GM12874 (cell line): ENCODE data around the gene PSTK.

Source experiments
- TF ChIP-seq, protein P1 (sequence below): IDR thresholded peaks from 2 replicates; pipeline ENCODE4 v1.5.1; 2011; ENCODE audit warnings: low read depth, mild to moderate bottlenecking, control low read depth, low read length, moderate library complexity; ENCODE audit not compliant: insufficient read depth

The PSTK gene

DNA sequence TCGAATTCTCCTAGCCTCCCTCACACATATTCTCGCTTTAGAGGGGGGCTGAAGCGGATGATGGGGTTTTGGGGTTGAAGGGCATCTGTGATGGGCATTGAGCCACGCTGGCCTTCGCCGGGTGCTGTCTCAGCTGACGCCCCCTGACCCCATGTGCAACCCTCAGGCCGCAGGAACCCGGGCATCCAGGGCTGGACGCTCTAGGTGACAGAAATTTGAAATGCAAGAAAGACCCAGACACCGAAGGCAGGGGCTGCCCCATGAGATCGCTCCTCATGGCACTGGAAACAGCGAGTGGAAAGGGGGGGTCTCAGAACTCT is 25.5 kb upstream of the PSTK start:
- TF ChIP-seq, protein P1, sequence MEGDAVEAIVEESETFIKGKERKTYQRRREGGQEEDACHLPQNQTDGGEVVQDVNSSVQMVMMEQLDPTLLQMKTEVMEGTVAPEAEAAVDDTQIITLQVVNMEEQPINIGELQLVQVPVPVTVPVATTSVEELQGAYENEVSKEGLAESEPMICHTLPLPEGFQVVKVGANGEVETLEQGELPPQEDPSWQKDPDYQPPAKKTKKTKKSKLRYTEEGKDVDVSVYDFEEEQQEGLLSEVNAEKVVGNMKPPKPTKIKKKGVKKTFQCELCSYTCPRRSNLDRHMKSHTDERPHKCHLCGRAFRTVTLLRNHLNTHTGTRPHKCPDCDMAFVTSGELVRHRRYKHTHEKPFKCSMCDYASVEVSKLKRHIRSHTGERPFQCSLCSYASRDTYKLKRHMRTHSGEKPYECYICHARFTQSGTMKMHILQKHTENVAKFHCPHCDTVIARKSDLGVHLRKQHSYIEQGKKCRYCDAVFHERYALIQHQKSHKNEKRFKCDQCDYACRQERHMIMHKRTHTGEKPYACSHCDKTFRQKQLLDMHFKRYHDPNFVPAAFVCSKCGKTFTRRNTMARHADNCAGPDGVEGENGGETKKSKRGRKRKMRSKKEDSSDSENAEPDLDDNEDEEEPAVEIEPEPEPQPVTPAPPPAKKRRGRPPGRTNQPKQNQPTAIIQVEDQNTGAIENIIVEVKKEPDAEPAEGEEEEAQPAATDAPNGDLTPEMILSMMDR: no peak

DNA sequence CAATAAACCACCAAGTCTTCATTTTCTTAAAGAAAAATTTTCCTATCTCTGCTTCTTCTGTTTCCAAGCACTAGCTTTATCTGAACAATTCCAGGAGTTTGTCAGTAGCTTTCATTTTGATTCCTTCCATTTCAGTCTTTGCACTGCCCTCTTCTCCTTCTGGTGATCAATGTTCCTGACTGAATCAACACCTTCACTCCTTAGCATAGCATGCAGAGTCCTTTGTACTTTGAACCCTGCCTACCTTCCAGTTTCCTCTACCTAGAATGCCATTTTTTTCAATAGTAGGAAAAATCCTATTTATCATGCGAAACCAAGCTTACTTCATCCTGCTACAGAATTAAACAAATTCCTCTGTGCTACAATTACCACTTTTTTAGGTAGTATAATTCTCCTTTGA is 24.3 kb upstream of the PSTK start:
- TF ChIP-seq, protein P1: no peak

DNA sequence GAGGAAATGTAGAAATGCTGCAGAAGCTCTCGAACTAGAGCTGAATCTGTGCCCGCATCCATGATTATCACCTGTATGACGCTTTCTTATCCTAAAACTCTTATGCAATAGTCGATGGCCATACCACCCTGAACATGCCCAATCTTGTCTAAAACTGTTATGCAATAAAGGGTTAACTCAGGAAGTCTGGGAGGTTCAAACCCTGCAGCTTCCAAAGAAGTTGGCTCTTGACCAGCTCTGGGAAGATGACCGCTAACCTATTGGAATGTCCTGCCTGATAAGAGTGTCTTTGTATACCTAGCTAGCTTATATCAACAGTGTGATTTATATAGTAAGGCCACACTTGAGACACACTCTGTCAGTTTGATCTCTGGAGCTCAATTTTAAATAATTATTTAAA is 22.7 kb upstream of the PSTK start:
- TF ChIP-seq, protein P1: no peak

DNA sequence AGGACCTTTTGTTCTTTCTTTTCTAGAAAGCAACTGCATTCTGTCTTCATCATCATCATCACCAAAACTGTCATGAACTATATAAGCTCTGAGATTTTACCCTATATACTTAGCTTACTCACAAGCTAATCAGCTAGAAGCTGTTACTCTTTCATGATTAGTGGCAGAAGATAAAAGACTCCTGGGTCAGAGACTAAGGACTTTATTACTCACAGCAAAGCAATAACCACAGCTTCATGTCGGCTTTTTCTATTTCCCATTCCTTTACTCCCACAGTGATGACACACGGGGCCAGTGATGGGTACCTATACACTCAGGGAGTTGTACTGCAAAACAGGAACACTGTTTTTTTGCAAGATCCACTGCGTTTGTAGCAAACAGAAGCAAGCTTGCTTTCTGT is 17.8 kb upstream of the PSTK start:
- TF ChIP-seq, protein P1: no peak

DNA sequence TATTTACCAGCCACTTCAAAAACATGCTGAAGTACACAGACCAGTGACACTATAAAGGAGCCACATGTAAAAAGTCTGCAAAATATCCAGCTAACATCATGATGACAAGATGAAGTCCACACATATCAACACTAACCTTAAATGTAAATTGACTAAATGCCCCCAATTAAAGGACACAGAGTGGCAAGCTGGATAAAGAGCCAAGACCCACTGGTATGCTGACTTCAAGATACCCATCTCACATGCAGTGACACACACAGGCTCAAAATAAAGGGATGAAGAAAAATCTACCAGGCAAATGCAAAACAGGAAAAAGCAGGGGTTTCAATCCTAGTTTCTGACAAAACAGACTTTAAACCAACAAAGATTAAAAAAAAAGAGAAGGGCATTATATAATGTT is 13.3 kb upstream of the PSTK start:
- TF ChIP-seq, protein P1: no peak

DNA sequence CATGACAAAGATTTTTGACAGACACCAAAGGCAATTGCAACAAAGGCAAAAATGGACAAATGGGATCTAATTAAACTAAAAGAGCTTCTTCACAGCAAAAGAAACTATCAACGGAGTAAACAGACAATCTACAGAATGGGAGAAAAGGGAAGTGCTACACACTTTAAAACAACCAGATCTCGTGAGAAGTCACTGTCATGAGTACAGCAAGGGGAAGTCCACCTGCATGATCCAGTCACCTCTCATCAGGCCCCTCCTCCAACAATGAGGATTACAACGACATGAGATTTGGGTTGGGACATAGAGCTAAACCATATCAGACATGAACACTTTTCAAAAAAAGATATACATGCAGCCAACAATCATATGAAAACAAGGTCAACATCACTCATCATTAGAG is 11.5 kb upstream of the PSTK start:
- TF ChIP-seq, protein P1: no peak

DNA sequence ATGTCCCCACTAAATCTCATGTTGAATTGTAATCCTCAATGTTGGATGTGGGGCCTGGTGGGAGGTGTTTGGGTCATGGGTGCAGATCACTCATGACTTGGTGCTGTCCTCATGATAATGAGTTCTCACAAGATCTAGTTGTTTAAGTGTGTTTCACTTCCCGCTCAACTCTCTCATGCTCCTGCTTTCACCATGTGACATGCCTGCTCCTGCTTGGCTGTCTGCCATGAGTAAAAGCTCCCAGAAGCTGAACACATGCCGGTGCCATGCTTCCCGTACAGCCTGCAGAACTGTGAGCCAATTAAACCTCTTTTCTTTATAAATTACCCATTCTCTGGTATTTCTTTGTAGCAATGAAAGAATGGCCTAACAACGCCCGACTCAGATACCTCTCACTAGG is 6.2 kb upstream of the PSTK start:
- TF ChIP-seq, protein P1: no peak

DNA sequence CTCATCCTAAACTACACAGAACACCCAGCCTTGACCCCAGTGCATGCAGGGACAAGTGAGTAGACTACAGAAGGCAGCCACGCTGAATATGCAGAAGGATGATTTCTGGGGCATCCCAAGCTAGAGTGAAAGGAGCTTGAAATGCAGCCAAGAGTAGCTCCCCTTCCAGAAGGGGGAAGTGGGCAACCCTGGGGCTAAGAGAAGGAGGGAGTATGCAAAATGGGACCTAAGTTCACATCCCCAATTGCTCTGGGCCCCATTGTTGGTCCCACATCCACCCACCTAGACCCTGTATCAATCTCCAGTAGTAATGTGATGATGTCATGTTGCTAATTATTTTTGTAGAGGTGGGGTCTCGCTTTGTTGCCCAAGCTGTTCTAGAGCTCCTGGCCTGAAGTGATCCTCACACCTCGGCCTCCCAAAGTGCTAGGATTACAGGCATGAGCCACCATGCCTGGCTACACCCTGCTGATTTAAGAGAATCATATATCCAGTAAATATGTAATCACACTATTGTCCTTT is 5.6 kb upstream of the PSTK start:
- TF ChIP-seq, protein P1: no peak
